GM18502 (cell line): ENCODE data around the gene GTPBP6.
"Not testable (repeated sequence)": the region's sequence is repeated elsewhere in the genome, so short reads cannot be mapped to it uniquely, and the experiment has no call there.

Experiments used
- ATAC-seq: cut with Tn5 transposase; IDR thresholded peaks from one replicate; pipeline ENCODE4 v1.9.1; 2021; ENCODE audit warnings: mild to moderate bottlenecking; ENCODE audit not compliant: unreplicated experiment, poor library complexity

GTPBP6 gene

DNA sequence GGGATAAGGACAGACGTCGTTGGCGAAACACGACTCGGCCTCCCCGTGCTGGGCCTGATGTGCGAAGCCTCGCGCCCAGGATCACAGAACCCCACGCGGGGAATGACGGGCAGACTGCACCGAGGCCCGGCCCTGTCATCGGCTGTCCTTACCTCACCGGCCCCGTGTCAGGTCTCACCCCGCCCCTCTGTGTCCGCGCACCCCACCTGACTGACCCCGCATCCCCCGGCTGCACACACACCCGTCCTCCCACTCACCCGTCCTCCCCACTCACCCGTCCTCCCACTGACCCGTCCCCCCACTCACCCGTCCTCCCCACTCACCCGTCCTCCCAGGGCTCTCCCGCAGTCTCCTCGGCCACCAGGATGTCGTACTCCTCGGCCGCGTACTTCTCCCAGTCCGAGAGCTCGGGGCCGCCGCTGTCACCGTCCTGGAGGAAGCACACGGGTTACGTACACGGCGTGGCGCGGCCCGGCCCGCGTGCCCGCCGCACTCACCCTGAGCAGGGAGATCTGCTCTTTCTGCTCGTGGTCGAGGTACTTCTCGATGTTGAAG lies 19.8 kb upstream of the GTPBP6 start:
- no peak for ATAC-seq

DNA sequence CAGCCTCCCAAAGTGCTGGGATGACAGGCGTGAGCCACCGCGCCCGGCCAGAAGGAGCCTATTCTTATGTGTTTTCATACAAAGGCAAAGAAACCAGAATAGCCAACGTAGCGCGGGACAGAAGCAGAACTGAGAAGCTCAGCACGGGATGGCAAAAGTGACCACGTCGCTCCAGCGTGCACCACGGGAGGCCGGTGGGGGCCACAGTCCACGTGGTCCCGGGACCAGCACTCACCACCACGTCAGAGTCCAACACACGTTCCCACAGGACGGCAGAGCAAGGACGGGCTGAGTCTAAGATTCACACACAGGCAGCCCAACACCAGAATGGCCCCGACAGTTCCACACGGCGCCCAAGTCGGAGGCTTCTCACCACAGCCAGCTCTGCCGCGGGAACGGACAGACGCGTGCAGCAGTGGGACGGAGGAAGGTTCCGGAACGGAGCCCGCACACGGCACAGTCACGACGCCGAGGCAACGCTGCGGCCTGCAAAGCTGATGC lies 18.8 kb upstream of the GTPBP6 start:
- ATAC-seq, result no peak

DNA sequence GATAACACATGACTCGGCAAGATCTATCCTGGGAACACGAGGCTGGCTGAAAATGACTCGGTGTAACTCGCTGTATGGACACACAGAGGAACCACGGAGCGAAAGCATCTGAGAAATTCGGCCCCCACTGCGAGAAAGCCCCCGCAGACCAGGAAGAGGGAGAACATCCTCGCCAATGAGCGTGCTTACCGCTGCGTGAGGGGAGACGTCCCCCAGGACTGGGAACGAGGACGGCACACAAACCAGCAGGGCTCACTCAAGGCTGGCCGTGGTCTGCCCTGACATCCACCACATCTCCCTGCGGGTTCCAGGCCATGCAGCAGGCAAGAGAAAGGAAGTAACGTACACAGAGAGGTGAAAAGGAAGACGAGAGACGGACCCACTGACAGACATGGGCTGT lies 17.6 kb upstream of the GTPBP6 start:
- no peak for ATAC-seq

DNA sequence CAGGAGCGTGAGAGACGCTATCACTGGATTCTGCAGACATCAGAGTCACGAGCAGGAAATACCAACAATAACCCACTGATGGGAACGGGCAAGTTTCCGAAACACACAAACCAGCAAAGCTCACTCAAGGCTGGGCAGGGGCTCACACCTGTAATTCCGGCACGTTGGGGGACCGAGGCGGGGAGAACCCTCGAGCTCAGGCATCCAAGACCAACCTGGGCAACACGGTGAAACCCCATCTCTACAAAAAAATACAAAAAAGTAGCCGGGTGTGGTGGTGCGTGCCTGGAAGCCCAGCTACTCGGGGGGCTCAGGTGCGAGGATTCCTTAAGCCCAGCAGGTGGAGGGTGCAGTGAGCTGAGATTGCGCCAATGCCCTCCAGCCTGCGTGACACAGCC lies 17.2 kb upstream of the GTPBP6 start:
- no peak for ATAC-seq

DNA sequence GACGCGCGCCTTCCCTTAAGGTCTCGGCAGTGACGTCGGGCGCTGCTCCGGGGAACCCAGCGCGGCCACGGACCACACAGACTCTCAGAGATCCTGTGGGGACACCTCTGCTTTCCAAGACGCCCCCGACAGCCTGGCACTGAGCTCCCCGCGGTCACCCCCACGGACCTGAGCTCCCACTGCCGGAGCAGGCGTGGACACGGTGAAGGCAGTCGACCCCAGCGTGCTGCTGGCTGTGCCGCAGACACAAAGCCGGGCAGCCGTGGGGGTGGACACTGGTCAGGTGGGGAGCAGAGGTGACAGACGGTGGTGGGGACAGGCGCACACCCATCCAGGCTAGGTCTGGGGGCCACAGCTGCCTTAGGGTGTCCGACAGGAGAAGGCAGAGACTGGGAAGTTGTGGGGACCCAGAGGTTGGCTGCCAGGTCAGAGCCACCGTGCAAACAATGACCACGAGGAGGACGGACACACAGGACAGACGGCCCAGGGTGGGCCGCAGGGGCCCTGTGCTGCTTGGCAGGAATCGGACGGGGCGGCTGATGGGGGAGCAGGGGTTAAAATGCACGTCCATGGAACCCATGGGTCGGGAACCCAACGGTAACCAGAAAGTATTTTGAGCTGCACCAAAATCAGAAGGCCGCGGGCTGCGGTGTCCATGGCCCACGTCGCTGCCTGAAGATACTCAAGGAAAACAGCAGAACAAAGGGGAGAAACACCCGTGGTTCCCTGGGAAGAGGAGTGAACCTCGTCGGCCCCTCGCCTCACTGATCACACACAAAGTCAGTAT lies 16.6 kb upstream of the GTPBP6 start:
- no peak for ATAC-seq

DNA sequence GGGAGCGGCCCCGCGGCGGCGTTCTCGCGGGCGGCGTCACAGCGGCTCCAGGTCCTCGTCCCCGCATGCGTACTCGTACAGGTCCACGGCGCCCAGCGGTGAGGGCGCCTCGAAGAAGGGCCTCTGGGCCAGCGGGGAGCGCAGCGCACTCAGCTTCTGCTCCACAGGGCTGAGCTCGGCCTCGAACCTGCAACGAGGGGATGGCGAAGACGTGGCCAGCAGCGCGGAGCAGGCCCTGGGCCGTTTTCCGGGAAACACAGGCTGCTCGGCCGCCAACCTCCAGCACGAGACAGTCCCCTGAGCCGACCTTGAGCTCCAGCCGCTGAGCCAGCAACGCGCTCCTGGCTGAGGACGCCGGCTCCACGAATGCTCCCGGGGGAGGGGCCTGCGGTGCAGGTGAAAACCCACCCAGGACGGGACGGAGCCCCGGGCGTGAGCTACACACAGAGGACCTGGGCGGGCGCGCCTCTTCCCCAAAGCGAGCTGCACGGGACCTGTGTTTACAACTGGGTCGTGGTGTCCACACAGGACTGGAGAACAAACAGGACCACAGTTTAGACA lies 15.8 kb upstream of the GTPBP6 start:
- ATAC-seq, result no peak

DNA sequence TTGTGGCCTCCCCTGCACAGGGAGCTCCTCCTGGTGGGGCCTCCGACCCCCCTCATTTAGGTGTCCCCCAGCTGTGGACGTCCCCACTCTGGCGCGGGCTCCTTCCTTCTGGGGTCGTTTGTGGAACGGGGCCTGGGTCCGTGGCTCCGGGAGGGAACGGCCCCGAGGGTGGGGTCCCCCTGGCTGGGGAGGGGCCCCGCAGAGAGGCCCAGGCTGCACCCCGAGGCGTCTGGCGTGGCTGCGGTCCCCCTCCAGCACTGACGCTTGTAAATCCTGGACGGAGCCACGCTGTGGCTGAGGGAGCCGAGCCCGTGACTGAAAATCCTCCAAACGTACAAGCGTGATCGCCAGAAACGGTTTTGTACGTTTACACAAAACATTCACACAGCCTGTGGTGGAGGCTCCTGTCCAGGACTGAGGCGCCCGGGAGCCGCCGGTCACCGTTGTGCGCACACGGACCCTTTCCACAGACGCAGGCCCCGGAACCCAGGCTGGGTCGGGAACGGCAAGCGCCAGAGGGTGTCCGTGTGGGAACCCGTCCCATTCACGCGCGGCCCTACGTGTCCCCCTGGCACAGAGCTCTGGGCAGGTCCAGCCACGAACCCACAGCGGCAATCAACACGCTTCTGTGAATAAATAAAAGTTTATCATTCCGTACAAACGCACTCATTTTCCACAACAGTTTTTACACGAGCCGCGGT lies 15.2 kb upstream of the GTPBP6 start:
- no peak for ATAC-seq

DNA sequence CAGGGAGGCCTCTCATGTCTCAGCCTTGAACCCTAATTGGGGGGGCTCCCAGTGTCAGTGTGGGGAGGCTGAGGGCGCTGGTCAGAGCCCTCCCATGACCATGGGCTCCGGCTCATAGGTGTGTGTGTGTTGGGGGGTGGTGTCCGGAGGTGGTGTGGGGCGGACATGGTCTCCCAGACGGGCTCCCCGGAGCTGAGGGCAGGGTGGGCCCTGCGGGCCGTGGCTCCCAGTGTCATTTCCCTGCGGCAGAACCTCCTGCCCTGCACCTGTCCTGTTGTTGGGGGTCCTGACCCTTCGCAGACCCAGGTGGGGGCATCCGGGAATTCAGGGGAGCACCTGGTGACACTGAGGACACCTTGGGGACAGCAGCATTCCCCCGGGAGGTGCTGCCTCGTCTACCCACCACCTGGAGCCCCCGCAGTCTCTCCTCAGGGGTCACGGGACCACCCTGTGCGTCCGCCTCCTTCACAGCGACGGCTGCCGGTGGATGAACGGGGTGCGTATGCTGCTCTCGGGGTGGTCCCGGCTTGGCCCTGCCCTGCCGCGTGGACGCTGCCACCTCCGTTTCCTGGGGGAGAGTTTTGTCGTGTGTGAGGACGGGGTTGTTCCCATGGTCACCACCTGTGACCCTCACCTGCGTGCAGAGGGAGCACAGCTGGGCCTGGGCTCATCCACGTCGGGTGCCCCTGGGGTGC lies 14.5 kb upstream of the GTPBP6 start:
- no peak for ATAC-seq

DNA sequence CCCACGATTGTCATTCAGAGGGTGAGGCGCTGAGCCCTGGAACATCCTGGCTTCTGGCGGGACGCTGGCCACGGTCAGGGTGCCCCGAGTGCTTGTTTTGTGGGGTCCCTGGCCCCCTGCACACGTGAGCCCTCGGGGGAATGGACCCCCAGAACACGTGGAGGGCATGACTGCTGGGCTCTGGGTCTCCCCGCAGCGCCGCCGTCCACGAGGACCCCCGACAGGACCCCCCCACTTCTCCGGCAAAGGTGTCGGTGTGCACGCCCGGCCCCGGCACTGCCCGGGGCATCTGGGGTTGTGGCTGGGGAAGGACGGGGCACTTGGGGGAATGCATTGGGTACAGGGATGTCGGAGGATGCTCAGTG lies 13.9 kb upstream of the GTPBP6 start:
- no peak for ATAC-seq

DNA sequence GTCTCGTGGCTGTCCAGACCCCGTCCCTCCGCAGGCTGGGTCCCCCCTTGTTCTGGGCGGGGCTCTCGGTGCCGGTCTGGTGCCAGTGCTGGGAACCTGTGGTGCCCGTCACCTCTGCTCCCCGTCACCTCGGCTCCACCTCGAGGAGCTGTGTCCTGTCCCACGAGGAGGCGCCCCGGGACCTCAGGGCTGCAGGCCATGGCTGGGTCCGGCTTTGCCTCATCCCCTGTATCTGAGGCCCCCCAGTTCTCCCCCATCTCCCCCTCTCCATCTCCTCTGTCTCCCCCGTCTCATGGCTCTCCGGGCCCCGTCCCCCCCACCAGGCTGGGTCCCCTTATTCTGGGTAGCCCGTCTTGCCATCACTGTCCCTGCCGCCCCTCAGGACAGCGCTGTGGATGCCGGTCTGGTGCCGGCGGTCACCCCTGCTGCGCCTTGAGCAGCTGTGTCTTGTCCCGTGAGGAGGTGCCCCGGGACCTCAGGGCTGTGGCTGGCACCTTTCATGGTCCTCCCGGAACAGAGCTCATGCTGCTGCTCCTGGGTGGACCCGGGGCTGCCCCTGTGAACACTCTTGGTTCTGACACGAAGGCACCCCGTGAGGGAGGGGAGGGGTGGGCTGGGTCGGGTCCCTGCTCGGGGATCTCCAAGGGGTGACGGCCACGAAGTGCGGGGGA lies 13.4 kb upstream of the GTPBP6 start:
- ATAC-seq, result no peak

DNA sequence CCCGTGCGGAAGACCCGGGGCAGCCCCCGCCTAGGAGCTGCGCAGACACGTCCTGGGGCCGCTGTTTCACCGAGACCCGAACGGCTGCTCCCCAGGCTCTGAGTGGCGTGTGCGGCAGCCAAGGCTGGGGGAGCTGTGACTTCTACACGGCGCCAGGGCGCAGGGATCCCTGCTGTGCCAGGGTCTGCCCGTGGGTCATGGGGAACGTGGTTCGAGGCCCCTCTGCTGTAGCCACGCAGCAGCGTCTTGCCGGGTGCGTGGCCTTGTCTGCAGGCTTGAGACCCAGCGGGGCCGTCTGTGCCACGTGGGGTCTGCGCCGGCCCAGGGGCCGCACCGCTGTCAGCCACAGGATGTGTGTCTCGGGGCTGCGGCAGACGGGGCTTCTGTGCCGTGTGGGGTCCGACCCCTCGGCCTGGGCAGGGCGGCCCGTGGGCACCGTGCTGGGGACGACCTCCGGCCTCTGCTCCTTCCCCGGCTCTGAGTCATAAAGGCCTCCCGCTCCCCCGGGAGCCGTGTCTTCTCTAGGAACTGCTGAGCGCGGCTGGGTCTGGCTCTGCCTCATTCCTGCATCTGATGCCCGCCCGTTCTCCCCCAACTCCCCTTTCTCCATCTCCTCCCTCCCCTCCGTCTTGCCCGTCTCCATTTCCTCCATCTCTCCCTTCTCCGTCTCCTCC lies 12.7 kb upstream of the GTPBP6 start:
- ATAC-seq, result no peak

DNA sequence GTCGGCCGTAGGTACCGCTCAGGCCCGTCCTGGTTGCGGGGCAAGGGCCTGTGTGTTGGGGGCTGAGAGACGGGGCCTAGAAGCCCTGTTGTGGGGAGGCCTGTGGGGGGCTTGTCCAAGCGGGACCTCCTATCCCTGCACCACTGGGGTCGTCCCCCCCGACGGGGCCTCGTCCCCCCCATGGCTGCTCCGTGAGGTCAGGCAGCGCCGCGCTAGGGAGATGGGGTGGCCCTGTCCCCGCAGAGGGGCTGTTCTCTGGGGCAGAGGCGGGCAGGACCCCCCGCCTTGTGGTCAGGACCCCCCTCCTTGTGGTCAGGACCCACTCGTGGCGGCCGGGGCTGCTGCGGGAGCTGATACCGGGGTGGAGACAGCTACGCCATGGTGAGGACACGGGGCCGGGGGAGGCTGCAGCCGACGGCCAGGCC lies 12.1 kb upstream of the GTPBP6 start:
- no peak for ATAC-seq

DNA sequence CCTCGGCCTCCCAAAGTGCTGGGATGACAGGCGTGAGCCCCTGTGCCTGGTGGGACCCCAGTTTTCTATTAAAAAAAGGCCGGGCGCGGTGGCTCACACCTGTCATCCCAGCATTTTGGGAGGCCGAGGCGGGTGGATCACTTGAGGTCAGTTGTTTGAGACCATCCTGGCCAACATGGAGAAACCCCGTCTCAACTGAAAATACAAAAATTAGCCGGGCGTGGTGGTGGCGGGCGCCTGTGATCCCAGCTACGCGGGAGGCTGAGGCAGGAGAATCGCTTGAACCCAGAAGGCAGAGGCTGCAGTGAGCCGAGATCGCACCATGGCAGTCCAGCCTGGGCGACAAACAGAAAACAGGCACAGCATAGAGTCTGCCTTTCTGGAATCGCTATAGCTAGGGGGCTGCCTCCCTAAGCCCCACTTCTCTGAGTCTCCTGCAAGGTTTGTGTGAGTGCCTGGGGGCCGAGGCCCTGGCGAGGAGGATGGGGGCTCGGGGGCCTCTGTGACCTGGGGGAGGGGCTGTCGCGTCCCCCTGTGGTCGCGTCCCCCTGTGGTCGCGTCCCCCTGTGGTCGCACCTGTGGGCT lies 11.6 kb upstream of the GTPBP6 start:
- ATAC-seq, result not testable (repeated sequence)

DNA sequence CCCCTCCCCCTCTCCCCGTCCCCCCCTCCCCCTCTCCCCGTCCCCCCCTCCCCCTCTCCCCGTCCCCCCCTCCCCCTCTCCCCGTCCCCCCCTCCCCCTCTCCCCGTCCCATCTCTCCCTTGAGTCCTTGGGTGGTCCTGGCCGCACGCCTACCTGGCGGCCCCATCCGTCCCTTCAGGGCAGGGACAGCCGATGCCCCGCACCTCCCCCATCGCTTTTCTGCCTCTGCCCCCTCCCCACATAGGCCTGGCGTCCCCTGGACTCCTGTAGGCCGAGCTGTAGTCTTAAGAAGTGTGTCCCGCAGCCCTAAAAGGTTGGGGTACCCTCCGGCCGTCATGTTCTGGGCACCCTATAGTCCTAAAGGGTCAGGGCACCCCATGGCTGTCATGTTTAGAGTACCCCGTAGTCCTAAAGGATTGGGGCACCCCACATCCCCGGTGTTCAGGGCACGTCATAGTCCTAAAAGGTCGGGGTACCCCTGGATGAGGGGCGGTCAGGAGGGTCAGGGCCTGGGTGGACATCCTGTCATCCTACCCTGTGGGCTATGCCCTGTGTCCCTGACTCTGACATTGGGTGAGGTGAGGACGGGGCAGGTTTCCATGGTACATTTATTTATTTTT lies 10.8 kb upstream of the GTPBP6 start:
- no peak for ATAC-seq

DNA sequence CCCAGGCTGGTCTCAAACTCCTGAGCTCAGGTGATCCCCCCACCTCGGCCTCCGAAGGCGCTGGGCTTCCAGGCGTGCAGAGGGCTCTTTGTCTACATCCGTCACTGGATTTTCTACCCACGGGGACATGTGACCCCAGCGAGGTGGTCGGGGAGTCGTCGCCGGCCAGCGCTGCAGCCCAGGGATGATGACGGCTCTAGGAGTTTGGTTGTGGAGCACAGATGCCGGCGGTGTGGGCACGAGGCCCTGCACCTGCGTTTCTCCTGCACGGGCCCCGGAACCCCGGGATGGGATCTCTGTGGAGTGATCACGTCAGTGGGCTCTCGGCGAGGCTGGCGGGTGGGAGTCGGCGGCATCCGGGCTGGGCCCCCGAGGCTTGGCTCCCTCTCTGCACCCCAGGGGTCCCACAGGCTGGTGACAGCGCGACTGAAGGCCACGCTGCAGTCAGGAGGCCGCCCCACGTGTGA lies 9.1 kb upstream of the GTPBP6 start:
- ATAC-seq, result no peak

DNA sequence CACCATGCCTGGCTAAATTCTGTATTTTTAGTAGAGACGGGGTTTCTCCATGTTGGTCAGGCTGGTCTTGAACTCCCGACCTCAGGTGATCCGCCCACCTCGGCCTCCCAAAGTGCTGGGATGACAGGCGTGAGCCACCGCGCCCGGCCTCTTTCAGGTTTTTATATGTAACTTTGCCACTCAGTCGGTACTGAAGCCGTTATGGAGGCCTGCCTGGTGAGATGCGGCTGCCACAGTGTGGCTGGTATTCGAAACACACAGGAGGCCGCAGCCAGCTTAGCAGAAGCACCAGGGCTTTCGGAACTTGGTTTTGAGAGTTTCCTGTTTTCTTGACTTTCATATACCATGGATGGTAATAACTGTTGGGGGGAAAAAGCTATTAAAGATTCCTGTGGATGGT lies 6.1 kb upstream of the GTPBP6 start:
- not testable (repeated sequence) for ATAC-seq

DNA sequence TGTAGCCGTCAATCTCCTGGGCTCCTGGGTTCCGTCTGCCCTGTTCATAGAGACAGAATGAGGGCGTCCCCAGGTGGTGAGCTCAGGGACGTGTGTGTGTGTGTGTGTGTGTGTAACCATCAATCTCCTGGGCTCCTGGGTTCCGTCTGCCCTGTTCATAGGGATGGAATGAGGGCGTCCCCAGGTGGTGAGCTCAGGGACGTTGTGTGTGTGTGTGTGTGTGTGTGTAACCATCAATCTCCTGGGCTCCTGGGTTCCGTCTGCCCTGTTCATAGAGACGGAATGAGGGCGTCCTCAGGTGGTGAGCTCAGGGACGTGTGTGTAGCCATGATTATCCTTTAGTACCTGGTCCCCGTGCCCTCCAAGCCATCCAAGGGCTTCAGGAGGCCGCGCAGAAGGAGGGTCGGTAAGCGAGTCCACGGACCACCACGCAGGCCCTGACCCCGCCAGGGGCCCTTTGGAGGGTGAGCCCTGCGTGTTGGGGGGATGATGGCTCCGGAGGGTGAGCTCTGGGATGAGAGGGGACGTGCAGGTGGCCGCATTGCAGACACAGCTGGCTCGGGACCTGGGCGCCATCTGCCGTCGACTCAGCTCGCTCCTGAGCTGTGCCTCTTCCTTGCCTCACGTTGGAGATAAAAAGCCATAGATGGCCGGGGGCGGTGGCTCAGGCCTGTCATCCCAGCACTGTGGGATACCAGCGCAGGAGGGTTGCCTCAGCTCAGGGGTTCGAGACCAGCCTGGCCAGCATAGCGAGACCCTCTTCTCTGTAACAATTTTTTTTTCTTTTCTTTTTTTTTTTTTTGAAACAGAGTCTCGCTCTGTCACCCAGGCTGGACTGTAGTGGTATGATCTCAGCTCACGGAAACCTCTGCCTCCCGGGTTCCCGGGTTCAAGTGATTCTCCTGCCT lies 5.4 kb upstream of the GTPBP6 start:
- no peak for ATAC-seq
